ENCODE results near the gene BARHL1.

BARHL1 gene

GRCh38 chr9:132585954-132586829 lies 3.8 kb downstream of the BARHL1 start:
- no peak overlapping the region for H3K9ac ChIP-seq (ENCODE audit: low read length in 5 of 5)
- peaks cover 74 to 88% (median 82%) of the 10 kb centered on the region in 5 donors for H3K27me3 ChIP-seq (ENCODE audit: control insufficient read depth in 5 of 5, insufficient read depth in 4 of 5, low read length in 5 of 5)
- H3K36me3 ChIP-seq (ENCODE audit: control insufficient read depth in 5 of 5, insufficient read depth in 5 of 5, low read length in 5 of 5) = no peaks in the 10 kb centered on the region
- no peaks in the 10 kb centered on the region for H3K9me3 ChIP-seq (ENCODE audit: control insufficient read depth in 5 of 5, low read length in 5 of 5)
- peaks cover 0 to 11% (median 7%) of the 10 kb centered on the region in 5 donors for H3K4me1 ChIP-seq (ENCODE audit: control insufficient read depth in 5 of 5, insufficient read depth in 5 of 5, low read length in 5 of 5)
- no peak overlapping the region for H3K4me3 ChIP-seq (ENCODE audit: low read depth in 1 of 5, low read length in 5 of 5)
- H3K27ac ChIP-seq (ENCODE audit: low read depth, low read length) = no peak overlapping the region

- Histone ChIP-seq H3K9me3 (ENCODE audit: control insufficient read depth in 5 of 5, low read length in 5 of 5) (no peaks in the 10 kb centered on the region), H3K4me3 (ENCODE audit: low read depth in 1 of 5, low read length in 5 of 5) (no peak overlapping the region), H3K27me3 (ENCODE audit: control insufficient read depth in 5 of 5, insufficient read depth in 4 of 5, low read length in 5 of 5) (peaks cover 73 to 88% (median 83%) of the 10 kb centered on the region in 5 donors), H3K27ac (ENCODE audit: low read depth, low read length) (no peak overlapping the region), H3K4me1 (ENCODE audit: control insufficient read depth in 5 of 5, insufficient read depth in 5 of 5, low read length in 5 of 5) (peaks cover 0 to 4% (median 0%) of the 10 kb centered on the region in 5 donors), H3K9ac (ENCODE audit: low read length in 5 of 5) (no peak overlapping the region), H3K36me3 (ENCODE audit: control insufficient read depth in 5 of 5, insufficient read depth in 5 of 5, low read length in 5 of 5) (no peaks in the 10 kb centered on the region)
Measured at GRCh38 chr9:132586830-132587591, 4.6 kb downstream of the BARHL1 start.

GRCh38 chr9:132587592-132587955 lies 5.2 kb downstream of the BARHL1 start:
- H3K9ac ChIP-seq (ENCODE audit: low read length in 5 of 5) = no peak overlapping the region
- no peaks in the 10 kb centered on the region for H3K36me3 ChIP-seq (ENCODE audit: control insufficient read depth in 5 of 5, insufficient read depth in 5 of 5, low read length in 5 of 5)
- no peak overlapping the region for H3K4me3 ChIP-seq (ENCODE audit: low read depth in 1 of 5, low read length in 5 of 5)
- H3K9me3 ChIP-seq (ENCODE audit: control insufficient read depth in 5 of 5, low read length in 5 of 5) = no peaks in the 10 kb centered on the region
- peaks cover 74 to 88% (median 82%) of the 10 kb centered on the region in 5 donors for H3K27me3 ChIP-seq (ENCODE audit: control insufficient read depth in 5 of 5, insufficient read depth in 4 of 5, low read length in 5 of 5)
- H3K4me1 ChIP-seq (ENCODE audit: control insufficient read depth in 5 of 5, insufficient read depth in 5 of 5, low read length in 5 of 5) = no peaks in the 10 kb centered on the region
- no peak overlapping the region for H3K27ac ChIP-seq (ENCODE audit: low read depth, low read length)

GRCh38 chr9:132588098-132588497 lies 5.7 kb downstream of the BARHL1 start:
- no peak overlapping the region for H3K27ac ChIP-seq (ENCODE audit: low read depth, low read length)
- no peaks in the 10 kb centered on the region for H3K36me3 ChIP-seq (ENCODE audit: control insufficient read depth in 5 of 5, insufficient read depth in 5 of 5, low read length in 5 of 5)
- H3K4me1 ChIP-seq (ENCODE audit: control insufficient read depth in 5 of 5, insufficient read depth in 5 of 5, low read length in 5 of 5) = no peaks in the 10 kb centered on the region
- H3K9me3 ChIP-seq (ENCODE audit: control insufficient read depth in 5 of 5, low read length in 5 of 5) = no peaks in the 10 kb centered on the region
- H3K9ac ChIP-seq (ENCODE audit: low read length in 5 of 5) = no peak overlapping the region
- H3K27me3 ChIP-seq (ENCODE audit: control insufficient read depth in 5 of 5, insufficient read depth in 4 of 5, low read length in 5 of 5) = peaks cover 69 to 83% (median 78%) of the 10 kb centered on the region in 5 donors
- no peak overlapping the region for H3K4me3 ChIP-seq (ENCODE audit: low read depth in 1 of 5, low read length in 5 of 5)

- Histone ChIP-seq H3K9ac (ENCODE audit: low read length in 5 of 5) (no peak overlapping the region), H3K27ac (ENCODE audit: low read depth, low read length) (no peak overlapping the region), H3K27me3 (ENCODE audit: control insufficient read depth in 5 of 5, insufficient read depth in 4 of 5, low read length in 5 of 5) (peaks cover 65 to 78% (median 73%) of the 10 kb centered on the region in 5 donors)
Measured at GRCh38 chr9:132588501-132589147, 6.2 kb downstream of the BARHL1 start.

GRCh38 chr9:132589148-132590036 lies 7.0 kb downstream of the BARHL1 start:
- no peaks in the 10 kb centered on the region for H3K9me3 ChIP-seq (ENCODE audit: control insufficient read depth in 5 of 5, low read length in 5 of 5)
- H3K4me1 ChIP-seq (ENCODE audit: control insufficient read depth in 5 of 5, insufficient read depth in 5 of 5, low read length in 5 of 5) = no peaks in the 10 kb centered on the region
- peaks cover 65 to 72% (median 67%) of the 10 kb centered on the region in 5 donors for H3K27me3 ChIP-seq (ENCODE audit: control insufficient read depth in 5 of 5, insufficient read depth in 4 of 5, low read length in 5 of 5)
- no peak overlapping the region for H3K9ac ChIP-seq (ENCODE audit: low read length in 5 of 5)
- H3K4me3 ChIP-seq (ENCODE audit: low read depth in 1 of 5, low read length in 5 of 5) = no peak overlapping the region
- H3K27ac ChIP-seq (ENCODE audit: low read depth, low read length) = no peak overlapping the region
- peaks cover 3 to 8% (median 7%) of the 10 kb centered on the region in 5 donors for H3K36me3 ChIP-seq (ENCODE audit: control insufficient read depth in 5 of 5, insufficient read depth in 5 of 5, low read length in 5 of 5)

More at GRCh38 chr9:132588501-132589147, 6.2 kb downstream of the BARHL1 start:
- Histone ChIP-seq H3K4me1 (ENCODE audit: control insufficient read depth in 5 of 5, insufficient read depth in 5 of 5, low read length in 5 of 5) (no peaks in the 10 kb centered on the region), H3K9me3 (ENCODE audit: control insufficient read depth in 5 of 5, low read length in 5 of 5) (no peaks in the 10 kb centered on the region), H3K4me3 (ENCODE audit: low read depth in 1 of 5, low read length in 5 of 5) (no peak overlapping the region), H3K36me3 (ENCODE audit: control insufficient read depth in 5 of 5, insufficient read depth in 5 of 5, low read length in 5 of 5) (peaks cover 0 to 4% (median 3%) of the 10 kb centered on the region in 5 donors)

- Histone ChIP-seq H3K9me3 (ENCODE audit: control insufficient read depth in 5 of 5, low read length in 5 of 5) (no peaks in the 10 kb centered on the region), H3K4me3 (ENCODE audit: low read depth in 1 of 5, low read length in 5 of 5) (no peak overlapping the region), H3K9ac (ENCODE audit: low read length in 5 of 5) (no peak overlapping the region), H3K27me3 (ENCODE audit: control insufficient read depth in 5 of 5, insufficient read depth in 4 of 5, low read length in 5 of 5) (peaks cover 59 to 66% (median 61%) of the 10 kb centered on the region in 5 donors), H3K4me1 (ENCODE audit: control insufficient read depth in 5 of 5, insufficient read depth in 5 of 5, low read length in 5 of 5) (no peaks in the 10 kb centered on the region), H3K36me3 (ENCODE audit: control insufficient read depth in 5 of 5, insufficient read depth in 5 of 5, low read length in 5 of 5) (peaks cover 3 to 14% (median 13%) of the 10 kb centered on the region in 5 donors), H3K27ac (ENCODE audit: low read depth, low read length) (no peak overlapping the region)
Measured at GRCh38 chr9:132590037-132590317, 7.6 kb downstream of the BARHL1 start.

- H3K27me3 ChIP-seq (ENCODE audit: control insufficient read depth in 5 of 5, insufficient read depth in 4 of 5, low read length in 5 of 5) = peaks cover 53 to 60% (median 56%) of the 10 kb centered on the region in 5 donors
- peaks cover 3 to 19% (median 17%) of the 10 kb centered on the region in 5 donors for H3K36me3 ChIP-seq (ENCODE audit: control insufficient read depth in 5 of 5, insufficient read depth in 5 of 5, low read length in 5 of 5)
- no peak overlapping the region for H3K9ac ChIP-seq (ENCODE audit: low read length in 5 of 5)
- H3K4me3 ChIP-seq (ENCODE audit: low read depth in 1 of 5, low read length in 5 of 5) = no peak overlapping the region
- H3K27ac ChIP-seq (ENCODE audit: low read depth, low read length) = no peak overlapping the region
- H3K9me3 ChIP-seq (ENCODE audit: control insufficient read depth in 5 of 5, low read length in 5 of 5) = no peaks in the 10 kb centered on the region
- no peaks in the 10 kb centered on the region for H3K4me1 ChIP-seq (ENCODE audit: control insufficient read depth in 5 of 5, insufficient read depth in 5 of 5, low read length in 5 of 5)
Measured at GRCh38 chr9:132590318-132591182, 8.1 kb downstream of the BARHL1 start.

- Histone ChIP-seq H3K36me3 (ENCODE audit: control insufficient read depth in 5 of 5, insufficient read depth in 5 of 5, low read length in 5 of 5) (peaks cover 7 to 24% (median 20%) of the 10 kb centered on the region in 5 donors), H3K27me3 (ENCODE audit: control insufficient read depth in 5 of 5, insufficient read depth in 4 of 5, low read length in 5 of 5) (peaks cover 46 to 54% (median 49%) of the 10 kb centered on the region in 5 donors), H3K4me1 (ENCODE audit: control insufficient read depth in 5 of 5, insufficient read depth in 5 of 5, low read length in 5 of 5) (no peaks in the 10 kb centered on the region), H3K4me3 (ENCODE audit: low read depth in 1 of 5, low read length in 5 of 5) (no peak overlapping the region), H3K9me3 (ENCODE audit: control insufficient read depth in 5 of 5, low read length in 5 of 5) (no peaks in the 10 kb centered on the region), H3K27ac (ENCODE audit: low read depth, low read length) (no peak overlapping the region), H3K9ac (ENCODE audit: low read length in 5 of 5) (no peak overlapping the region)
Measured at GRCh38 chr9:132591244-132591643, 8.8 kb downstream of the BARHL1 start.

Measured in subcutaneous abdominal adipose tissue (tissue), 5 donors.